ENCODE data around the gene CDH4.
"Not testable (repeated sequence)": the region's sequence is repeated elsewhere in the genome, so short reads cannot be mapped to it uniquely, and the experiment has no call there.

The CDH4 gene

GRCh38 chr20:61404303-61404702, 152.2 kb downstream of the CDH4 start:
- H3K4me3 ChIP-seq (ENCODE audit: low read depth, low read length), result no peak overlapping the region
- TF ChIP-seq CTCF (IDR thresholded peaks at IDR 0.05; ENCODE audit: low read depth, low read length), result no peak

GRCh38 chr20:61405007-61405406, 152.9 kb downstream of the CDH4 start:
- H3K4me3 ChIP-seq (ENCODE audit: low read depth, low read length), result no peak overlapping the region
- TF ChIP-seq CTCF (IDR thresholded peaks at IDR 0.05; ENCODE audit: low read depth, low read length), result no peak

GRCh38 chr20:61406773-61407172, 154.7 kb downstream of the CDH4 start:
- not testable (repeated sequence) for H3K4me3 ChIP-seq (ENCODE audit: low read depth, low read length)

- H3K4me3 ChIP-seq (ENCODE audit: low read depth, low read length), result no peak overlapping the region
Observed at GRCh38 chr20:61407561-61407960, 155.5 kb downstream of the CDH4 start.

GRCh38 chr20:61408951-61409740, 157.1 kb downstream of the CDH4 start:
- no peak overlapping the region for H3K4me3 ChIP-seq (ENCODE audit: low read depth, low read length)
- TF ChIP-seq CTCF (IDR thresholded peaks at IDR 0.05; ENCODE audit: low read depth, low read length), result no peak

More at GRCh38 chr20:61407561-61407960, 155.5 kb downstream of the CDH4 start:
- no peak for TF ChIP-seq CTCF (IDR thresholded peaks at IDR 0.05; ENCODE audit: low read depth, low read length)

- H3K4me3 ChIP-seq (ENCODE audit: low read depth, low read length), result no peak overlapping the region
- no peak for TF ChIP-seq CTCF (IDR thresholded peaks at IDR 0.05; ENCODE audit: low read depth, low read length)
Observed at GRCh38 chr20:61411743-61412142, 159.7 kb downstream of the CDH4 start.

GRCh38 chr20:61413752-61414151, 161.7 kb downstream of the CDH4 start:
- TF ChIP-seq CTCF (IDR thresholded peaks at IDR 0.05; ENCODE audit: low read depth, low read length), result no peak
- H3K4me3 ChIP-seq (ENCODE audit: low read depth, low read length), result no peak overlapping the region
